GM10847 (cell line): ENCODE results near the gene TENM4.

Experiments used
- POLR2A ChIP-seq: IDR thresholded peaks from 2 replicates; pipeline ENCODE4 v1.6.1; 2011; ENCODE audit not compliant: insufficient read length; ENCODE audit errors: extremely low read depth

Gene TENM4

DNA sequence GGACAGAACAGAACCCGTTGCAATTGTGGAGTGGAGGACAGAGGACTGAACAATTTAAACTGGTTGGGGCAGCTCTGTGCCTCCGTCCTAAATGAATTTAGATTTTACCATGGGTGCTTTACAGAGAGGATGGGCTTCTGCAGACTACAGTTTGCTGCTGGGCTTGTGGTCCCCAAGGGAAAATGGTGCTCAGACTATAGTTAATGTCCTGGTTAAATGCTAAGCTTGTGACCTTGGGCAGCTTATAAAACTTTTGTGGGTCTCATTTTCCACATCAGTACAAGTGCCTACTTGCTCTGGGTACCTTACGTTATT lies 511.0 kb downstream of the TENM4 start:
- TF ChIP-seq POLR2A: no peak

DNA sequence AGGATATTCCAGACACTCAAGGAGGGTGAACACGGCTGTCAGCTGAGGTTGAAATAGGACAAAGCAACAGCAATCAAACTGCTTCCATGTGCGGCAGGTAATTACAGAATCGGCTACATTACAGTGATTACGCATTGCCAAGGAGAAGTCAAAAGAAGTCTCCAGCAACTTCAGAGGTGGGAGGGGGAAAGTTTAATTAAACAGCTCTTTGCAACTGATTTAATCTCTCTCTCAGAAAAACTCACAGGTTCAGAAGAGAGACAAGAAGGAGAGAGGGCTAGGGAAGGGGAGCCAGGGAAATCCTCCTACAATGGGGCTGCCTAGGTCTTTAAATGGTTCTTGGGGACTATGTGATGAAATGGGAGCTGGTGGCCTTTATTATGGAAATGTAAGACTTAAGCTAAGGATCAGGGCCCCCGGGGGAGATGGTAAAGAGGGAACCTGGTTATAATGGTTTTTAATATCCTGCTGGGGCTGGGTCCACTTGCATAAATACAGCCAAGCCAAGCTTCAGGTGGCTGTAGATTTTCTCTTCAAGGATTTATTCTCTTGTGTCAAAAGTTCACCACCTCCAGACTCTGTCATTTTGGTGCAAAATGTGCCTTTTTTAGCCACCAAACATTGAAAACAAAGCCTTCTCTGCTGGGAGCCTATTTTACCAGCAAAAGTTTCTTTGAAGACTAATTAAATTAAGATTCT lies 511.5 kb downstream of the TENM4 start:
- TF ChIP-seq POLR2A: no peak

DNA sequence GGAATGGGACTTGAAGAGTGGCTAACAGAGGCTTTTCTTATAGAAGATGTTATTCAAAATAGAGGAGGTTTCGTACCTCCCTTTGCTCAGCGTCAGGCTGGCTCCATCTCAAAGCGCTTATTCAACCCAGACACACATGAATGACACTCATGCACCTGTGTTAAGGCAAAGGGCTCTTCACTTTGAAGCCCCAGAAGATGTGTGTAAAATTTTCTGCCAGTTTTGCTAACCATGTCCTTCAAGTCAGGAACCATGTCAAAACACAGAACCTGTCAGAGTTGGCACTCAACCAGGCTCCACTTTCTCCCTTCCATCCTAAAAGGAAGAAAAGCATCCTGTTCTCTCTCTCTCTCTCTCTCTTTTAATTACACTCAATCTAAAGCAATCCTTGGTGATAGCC lies 513.3 kb downstream of the TENM4 start:
- no peak for TF ChIP-seq POLR2A

DNA sequence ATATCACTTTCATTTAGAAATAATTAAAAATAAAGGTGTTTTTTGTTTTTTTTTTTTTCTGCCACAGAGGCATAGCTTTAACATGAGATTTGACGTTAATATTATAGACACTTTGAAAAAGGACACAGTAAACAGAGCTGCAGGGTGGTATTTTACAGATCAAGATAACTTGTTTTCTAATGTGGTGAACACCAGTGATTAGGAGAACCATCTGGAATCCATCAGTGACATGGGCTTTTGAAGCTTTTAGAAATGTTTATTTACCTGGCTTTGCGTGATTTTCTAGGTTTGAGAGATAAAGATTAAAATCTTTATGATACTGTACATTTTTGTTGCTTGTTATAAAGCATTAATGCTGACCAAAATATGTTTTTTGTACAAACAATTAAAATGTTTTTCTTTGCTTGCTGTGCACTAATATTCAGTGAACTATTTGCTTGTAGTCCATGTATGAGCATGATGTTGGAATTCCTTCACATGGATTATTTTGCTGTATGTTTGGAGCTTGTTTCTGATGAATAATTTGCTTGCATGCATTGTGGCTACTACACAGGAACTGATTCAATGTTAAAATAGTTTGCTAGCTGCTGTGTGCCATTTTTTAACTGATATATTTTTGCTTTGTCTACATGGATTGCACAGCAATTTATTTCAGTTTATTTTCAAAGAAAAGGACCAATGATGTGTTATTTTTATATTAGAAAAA lies 514.0 kb downstream of the TENM4 start:
- no peak for TF ChIP-seq POLR2A

DNA sequence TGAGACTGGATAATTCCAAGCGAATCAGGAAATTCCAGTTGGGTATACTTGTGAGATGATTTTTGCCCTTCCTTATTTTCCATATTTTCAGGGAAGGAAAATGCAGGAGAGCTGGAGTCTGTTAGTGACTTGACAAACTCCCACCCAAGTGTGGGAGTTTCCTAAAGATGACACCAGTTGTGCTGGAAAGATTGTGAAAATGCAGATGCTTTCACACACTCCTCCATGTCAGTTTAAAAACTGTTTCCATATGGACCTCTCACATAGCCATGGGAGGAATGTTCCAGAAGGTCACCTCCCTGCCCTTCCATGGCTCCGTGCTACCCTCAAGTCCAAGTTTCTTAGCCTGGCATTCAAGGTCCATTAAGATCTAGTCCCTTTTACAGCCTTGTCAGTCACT lies 515.4 kb downstream of the TENM4 start:
- no peak for TF ChIP-seq POLR2A

DNA sequence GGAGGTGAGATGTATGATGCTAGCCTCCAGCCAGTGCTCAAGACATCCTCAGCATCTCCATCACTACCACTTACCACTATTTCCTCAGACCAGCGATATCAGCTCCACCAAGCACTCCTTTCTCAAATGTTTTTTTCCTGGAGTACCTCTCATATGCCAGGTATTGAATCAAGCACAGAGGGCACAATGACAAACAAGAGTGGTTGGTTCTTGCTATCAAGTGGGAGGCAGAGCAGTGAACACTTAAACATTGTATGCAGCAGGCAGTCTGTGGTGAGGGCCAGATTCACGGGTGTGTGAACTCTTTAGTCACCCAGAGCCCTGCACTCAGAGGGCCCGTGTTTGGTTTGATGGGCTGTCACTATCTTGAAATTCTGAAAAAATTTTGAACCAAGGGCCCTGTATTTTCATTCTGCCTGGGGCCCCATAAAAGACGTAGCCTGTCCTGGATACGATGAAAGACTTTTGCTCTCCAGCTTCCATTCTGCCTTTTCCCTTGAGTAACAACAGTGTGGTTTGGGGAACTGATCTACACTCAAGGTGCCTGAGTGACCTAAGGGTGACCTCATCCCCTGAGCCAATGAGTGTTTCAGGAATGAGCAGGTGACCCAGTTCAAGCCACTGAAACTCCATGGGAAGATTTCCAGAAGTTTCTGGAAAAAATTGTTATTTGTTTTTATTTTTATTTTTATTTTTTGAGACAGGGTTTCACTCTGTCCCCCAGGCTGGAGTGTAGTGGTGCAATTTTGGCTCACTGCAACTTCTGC lies 517.8 kb downstream of the TENM4 start:
- no peak for TF ChIP-seq POLR2A

DNA sequence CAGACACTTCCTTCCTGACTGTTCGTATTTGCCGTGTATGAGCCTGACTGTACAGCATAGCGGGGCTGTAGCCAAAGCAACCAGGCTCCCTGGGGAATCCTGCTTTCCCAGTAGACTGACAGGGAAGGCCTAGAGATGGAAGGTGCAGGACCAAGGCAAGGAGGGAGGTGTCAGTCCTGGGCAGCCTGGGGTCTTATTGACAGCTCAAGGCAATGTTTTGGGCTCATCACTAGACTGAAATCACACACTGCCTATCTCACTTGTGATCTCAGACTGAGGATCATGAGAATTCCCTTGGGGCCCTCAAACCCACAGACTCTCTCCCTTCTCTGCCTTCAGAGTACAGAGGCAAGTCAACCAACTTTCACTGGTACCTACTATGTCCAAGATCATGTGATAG lies 519.3 kb downstream of the TENM4 start:
- TF ChIP-seq POLR2A: no peak

DNA sequence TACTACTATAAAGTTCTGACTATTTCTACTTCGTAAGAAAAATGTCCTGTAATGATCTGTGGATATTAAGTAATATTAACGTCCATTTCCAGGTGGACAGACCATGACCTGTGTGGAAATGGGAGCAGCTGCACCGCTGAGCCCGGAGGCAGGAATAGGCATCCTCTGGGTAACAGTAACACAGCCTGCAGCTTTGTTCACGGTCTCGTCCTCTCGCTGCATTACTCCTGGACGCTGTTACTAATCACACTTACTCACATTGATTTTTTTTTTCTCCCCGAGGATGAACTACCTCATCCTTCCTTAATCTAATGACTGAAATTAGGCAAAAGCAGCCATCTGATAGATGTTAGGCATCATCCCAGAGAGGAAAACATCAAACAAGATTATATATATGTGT lies 520.5 kb downstream of the TENM4 start:
- TF ChIP-seq POLR2A: no peak

DNA sequence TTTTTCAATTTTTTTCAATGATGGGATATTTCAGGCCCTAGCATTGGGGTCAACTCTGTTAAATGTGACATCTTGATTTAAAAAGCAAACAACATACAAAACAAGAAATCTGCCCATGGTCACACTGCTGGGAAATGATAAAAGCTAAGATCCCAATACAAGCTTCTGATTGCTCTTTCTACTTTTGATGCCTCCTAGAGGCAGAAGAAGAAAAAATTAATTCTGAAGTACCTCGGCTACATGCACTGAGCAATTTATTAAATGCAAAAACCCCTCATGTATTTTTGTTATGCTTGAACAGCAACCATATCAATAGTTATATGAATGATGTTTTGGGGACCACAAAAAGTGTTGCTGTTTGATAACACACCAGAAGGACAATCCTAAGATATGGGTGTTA lies 524.1 kb downstream of the TENM4 start:
- TF ChIP-seq POLR2A: no peak

DNA sequence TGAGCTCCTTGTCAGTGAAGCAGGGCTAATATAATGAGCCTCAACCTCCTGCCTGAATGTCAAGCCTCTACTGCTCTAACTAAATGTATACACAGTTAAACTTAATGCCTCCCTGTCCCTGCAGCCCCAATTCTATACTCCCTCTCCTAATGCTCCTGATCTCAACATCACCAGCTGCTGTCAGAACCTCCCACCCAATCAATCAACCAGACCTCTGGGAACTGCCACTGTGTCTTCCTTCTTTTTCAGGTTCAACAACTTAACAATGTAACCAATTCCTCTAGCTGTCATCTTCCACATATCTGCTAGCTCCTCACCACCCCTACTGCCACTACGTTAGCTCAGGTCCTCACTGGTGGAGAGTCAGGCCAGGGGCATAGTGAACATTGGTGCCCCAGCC lies 526.3 kb downstream of the TENM4 start:
- no peak for TF ChIP-seq POLR2A

DNA sequence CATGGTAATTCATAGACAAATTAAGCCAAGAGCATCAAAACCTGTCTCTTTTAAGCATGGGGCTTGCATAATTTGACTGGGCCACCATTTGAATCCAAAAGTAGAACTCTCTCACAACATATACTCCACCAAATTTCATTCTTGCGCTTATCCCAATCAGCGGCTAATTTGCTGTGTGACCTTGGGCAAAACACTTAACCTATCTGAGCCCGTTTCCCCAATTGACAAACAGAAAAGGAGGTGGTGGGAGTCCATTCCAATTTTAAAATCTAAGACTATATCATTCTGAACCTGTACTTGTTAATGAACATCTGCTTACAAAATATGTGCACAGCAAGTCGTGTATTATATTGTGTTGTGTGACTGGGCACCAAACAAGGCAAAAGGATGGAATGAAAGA lies 528.1 kb downstream of the TENM4 start:
- no peak for TF ChIP-seq POLR2A

DNA sequence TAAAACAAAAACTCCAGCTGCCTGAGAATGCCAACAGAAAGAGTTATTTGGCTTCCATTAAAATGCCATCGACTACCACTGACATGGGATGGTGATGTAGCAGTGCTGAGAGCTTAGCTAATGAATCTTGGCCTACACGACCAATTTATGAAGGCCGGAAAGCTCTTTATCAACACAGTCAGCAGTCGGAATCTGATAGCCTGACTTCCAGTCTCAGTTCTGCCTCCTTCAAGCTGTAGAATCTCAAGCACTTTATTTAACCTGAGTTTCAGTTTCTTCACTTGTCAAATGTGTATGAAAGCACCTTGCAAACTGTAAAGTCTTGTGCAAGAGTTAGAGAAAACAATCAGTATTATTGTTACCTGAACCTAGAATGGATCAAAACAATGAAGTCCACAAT lies 530.5 kb downstream of the TENM4 start:
- TF ChIP-seq POLR2A: no peak

DNA sequence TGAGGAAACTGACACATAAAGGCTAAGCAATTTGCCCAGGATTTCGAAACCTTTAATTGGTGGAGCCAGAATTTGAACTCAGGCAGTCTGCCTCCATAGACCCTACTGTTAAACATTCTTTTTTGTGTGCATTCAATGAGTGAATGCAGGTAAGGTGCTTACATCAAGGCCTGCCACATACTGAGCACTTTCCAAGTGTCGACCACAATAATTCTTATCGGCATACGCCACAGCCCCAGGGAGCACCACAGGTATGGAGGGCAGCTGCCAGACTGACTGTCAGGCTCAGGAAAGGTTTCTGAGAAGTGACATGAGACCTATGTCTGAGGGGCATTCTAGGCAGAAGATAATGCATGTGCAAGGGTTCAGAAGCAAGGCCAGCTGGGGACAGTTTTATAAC lies 531.4 kb downstream of the TENM4 start:
- no peak for TF ChIP-seq POLR2A

DNA sequence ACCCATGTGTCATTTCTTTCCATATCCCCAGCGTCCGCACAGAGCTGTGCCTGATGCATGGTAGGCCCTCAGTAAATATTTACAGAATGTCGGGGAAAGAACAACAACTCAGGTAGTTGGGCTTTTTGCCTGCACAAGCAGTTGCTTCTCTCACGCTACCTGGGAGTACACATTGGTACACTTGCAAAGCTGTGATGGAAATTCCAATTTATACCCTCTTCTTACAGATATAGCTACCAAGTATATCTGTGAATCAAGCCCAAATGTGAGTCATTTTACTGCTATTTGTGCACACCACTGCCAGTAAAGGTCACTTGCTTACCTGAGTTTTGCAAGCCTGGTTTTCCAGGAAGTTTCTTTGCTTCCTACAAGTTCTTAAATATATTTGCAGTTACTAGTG lies 533.2 kb downstream of the TENM4 start:
- no peak for TF ChIP-seq POLR2A

DNA sequence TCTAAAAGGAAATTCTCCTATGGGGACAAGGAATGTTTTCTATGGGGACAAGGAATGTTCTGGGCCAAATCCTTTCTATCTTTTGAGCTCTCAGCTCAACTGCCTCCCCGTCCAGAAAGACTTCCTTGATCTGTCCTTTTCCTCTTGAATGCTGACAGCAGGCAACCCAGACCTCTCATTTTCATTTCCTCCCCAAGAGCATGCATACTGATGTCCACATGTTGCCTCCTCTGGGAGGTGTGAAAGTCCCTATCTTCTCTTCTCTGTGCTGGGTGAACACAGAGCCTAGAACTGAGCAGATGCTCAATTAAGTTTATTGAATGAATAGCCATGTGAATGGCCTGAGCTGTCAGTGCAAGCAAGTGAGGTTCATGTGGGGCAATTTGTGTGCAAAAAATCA lies 534.3 kb downstream of the TENM4 start:
- no peak for TF ChIP-seq POLR2A

DNA sequence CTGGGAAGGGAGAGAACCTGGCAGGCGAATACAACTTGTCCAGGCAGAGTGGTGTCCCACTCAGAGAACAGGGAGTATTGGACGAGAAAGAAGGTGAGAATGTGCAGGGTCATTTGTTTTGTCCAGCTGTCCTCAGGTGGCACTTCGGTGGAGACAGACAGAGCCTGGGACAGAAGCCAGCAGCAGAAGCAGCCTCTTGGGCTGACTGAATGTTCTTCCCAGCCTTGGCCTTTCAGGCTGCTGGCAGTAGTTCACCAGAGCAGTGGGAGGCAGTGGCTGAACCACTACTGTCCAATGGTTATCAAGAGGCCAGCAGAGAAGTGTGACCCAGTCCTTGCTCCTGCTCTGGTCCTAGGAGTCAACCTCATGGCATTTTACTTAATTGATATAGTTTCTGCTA lies 535.1 kb downstream of the TENM4 start:
- no peak for TF ChIP-seq POLR2A
